ENCODE results near the gene RSBN1L. TPM values are rescaled to one million over a fixed set of nuclear protein-coding genes. Genes with fewer than 3 reads are reported as not detected.

The RSBN1L gene
- total RNA-seq, 1 donor = 17.0 TPM

DNA sequence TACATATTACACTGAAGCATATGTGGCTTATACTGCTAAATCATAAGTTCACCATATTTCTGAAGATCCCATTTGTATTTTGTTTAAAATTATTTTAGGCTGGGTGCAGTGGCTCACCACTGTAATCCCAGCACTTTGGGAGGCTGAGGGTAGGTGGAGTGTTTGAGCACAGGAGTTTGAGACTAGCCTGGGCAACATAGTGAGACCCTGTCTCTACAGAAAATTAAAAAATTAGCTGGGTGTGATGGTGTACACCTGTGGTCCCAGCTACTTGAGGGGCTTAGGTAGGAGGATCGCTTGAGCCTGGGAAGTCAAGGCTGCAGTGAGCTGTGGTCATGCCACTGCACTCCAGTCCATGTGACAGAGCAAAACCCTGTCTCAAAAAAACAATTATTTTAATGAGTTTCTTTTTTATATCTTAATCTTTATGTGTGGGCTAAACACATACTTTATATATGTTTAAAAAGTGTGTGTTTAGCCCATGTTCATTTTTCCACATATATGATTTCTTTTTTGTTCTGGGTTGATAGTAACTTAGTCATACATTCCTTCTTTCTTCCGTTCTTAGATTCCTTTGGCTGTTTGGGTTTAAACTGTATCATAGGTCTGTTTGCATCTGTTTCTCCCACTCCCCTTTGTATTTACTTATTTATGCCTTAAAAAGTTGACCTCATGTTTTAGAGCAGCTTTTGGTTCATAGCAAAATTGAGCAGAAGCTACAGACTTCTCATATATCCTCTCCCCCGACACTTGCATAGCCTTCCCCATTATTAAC, 33.5 kb downstream of the RSBN1L start:
- TF ChIP-seq, protein P1, sequence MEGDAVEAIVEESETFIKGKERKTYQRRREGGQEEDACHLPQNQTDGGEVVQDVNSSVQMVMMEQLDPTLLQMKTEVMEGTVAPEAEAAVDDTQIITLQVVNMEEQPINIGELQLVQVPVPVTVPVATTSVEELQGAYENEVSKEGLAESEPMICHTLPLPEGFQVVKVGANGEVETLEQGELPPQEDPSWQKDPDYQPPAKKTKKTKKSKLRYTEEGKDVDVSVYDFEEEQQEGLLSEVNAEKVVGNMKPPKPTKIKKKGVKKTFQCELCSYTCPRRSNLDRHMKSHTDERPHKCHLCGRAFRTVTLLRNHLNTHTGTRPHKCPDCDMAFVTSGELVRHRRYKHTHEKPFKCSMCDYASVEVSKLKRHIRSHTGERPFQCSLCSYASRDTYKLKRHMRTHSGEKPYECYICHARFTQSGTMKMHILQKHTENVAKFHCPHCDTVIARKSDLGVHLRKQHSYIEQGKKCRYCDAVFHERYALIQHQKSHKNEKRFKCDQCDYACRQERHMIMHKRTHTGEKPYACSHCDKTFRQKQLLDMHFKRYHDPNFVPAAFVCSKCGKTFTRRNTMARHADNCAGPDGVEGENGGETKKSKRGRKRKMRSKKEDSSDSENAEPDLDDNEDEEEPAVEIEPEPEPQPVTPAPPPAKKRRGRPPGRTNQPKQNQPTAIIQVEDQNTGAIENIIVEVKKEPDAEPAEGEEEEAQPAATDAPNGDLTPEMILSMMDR (IDR thresholded peaks at IDR 0.05; ENCODE audit: insufficient read depth, low read length) = no peak
- DNase-seq (ENCODE audit: low read depth) = no peak

DNA sequence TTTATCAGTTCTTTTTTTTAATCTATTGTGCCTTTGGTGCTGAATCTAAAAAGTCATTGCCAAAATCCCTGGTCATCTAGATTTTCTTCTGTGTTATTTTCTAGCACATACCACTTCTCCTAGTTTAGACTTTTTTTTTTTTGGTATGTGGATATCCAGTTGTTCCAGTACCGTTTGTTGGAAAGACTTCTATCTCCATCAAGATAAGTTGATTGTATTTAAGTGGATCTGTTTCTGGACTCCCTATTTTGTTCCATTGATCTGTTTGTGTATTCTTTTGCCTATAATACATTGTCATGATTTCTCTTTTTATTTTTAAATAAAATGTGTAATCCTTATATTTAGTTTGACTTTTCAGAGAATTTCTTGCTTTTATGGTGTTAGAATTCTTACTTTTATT, 35.5 kb downstream of the RSBN1L start:
- TF ChIP-seq, protein P1 (IDR thresholded peaks at IDR 0.05; ENCODE audit: insufficient read depth, low read length) = no peak
- DNase-seq (ENCODE audit: low read depth) = no peak

More for the DNA sequence above, 33.5 kb downstream of the RSBN1L start:
- H3K4me3 ChIP-seq (ENCODE audit: low read depth, low read length) = no peak overlapping the region

DNA sequence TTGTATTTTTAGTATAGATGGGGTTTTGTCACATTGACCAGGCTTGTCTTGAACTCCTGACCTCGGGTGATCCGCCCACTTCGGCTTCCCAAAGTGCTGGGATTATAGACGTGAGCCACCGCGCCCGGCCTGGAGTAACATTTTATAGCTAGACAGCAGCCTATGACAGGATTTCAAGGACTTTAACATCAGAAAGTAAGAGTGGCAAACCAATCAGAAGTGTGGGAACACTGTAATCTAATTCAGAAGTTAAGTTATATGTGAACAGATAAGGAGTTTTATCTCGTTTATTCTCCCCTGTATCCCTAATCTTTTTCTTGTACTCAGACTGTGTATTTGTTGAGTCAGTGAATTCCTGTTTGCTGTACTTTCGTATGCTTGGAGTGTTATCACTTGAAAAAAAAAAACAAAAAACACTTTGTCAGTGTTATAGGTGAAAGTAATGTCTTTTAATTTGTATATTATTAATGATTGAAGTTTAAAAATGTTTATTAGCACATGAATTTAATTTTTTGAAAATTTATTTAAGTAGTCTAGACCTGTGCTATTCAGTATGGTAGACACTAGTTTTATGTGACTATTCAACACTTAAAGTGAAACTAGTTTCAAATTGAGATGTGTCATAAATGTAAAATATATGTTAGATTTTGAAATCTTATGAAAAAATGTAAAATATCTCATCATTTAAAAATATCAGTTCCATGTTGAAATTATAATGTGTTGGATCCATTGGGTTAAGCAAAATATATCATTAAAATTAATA, 38.6 kb downstream of the RSBN1L start:
- no peak overlapping the region for H3K4me3 ChIP-seq (ENCODE audit: low read depth, low read length)
- TF ChIP-seq, protein P1 (IDR thresholded peaks at IDR 0.05; ENCODE audit: insufficient read depth, low read length) = no peak
- peak; percentile 16 for DNase-seq (ENCODE audit: low read depth)

More for the DNA sequence above, 35.5 kb downstream of the RSBN1L start:
- H3K4me3 ChIP-seq (ENCODE audit: low read depth, low read length) = no peak overlapping the region

GRCh38 chr7:77735457-77735856, 39.2 kb downstream of the RSBN1L start:
- no peak overlapping the region for H3K4me3 ChIP-seq (ENCODE audit: low read depth, low read length)
- no peak for DNase-seq (ENCODE audit: low read depth)
- TF ChIP-seq, protein P1 (IDR thresholded peaks at IDR 0.05; ENCODE audit: insufficient read depth, low read length) = no peak

GRCh38 chr7:77736991-77737390, 40.7 kb downstream of the RSBN1L start:
- no peak overlapping the region for H3K4me3 ChIP-seq (ENCODE audit: low read depth, low read length)
- DNase-seq (ENCODE audit: low read depth) = no peak
- TF ChIP-seq, protein P1 (IDR thresholded peaks at IDR 0.05; ENCODE audit: insufficient read depth, low read length) = no peak

- no peak for DNase-seq (ENCODE audit: low read depth)
- H3K4me3 ChIP-seq (ENCODE audit: low read depth, low read length) = no peak overlapping the region
- TF ChIP-seq, protein P1 (IDR thresholded peaks at IDR 0.05; ENCODE audit: insufficient read depth, low read length) = no peak
These were observed 42.1 kb downstream of the RSBN1L start for GRCh38 chr7:77738382-77738781.

Measured in fibroblast of the aortic adventitia (primary cell).